Measurements from ENCODE around the gene CACNA1I.

The CACNA1I gene

DNA sequence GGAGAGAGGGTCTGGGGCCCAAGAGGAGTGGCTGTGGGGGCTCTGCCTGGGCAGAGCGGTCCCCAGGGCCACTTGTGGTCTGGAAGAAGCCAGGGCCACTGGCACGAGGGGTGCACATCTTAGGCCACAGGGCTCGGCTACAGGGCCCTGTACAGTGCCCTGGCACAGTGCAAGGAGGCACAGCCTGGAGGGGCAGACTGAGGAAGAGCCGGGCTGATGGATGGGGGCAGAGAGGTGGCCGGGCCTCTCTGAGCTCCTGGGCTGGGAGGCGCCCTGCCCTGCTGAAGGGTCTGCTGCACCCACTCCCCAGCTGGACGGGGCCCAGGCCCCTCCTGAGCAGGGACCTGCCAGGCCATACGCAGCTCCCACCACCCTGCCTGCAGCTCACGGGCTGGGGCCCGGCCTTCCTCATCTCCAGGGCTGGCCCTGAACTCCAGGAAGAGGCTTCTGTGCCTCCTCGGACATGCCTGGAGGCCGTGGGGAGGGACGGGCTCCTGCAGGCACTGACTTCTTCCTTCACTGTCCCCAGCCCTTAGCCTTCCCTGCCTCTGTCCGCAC lies 123.5 kb downstream of the CACNA1I start:
- no peak for DNase-seq (ENCODE audit: low read depth in 3 of 3)

DNA sequence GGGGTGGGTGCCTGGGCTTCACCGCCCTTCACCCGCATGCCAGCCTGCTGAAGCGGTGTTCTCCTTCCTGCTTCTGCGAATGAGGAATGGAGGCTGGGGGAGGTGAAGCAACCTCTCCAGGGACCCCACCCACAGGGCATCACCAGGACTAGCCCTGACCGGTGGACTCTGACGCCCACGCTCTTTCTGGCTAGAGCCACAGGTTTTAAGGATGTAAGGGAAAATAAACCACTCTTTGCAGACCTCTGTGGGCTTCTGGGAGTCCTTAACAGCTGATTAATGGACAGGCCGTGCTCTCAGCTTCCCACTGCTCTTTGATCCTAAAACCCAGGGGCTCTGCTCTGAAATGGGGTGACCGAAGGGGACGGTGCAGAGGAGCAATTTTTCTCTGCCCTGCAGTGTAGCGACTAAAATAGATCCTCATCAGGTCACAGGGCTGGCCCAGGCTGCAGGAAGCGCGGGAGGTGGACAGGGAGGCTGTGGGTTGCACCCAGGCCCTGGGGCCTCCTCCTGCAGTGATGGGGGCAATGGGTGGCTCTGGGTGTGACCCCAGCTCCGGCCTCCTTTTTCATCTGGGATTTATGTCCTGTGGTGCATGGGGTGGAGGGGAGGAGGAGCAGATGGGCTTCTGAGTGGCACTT lies 127.4 kb downstream of the CACNA1I start:
- DNase-seq (ENCODE audit: low read depth in 3 of 3), result no peak

DNA sequence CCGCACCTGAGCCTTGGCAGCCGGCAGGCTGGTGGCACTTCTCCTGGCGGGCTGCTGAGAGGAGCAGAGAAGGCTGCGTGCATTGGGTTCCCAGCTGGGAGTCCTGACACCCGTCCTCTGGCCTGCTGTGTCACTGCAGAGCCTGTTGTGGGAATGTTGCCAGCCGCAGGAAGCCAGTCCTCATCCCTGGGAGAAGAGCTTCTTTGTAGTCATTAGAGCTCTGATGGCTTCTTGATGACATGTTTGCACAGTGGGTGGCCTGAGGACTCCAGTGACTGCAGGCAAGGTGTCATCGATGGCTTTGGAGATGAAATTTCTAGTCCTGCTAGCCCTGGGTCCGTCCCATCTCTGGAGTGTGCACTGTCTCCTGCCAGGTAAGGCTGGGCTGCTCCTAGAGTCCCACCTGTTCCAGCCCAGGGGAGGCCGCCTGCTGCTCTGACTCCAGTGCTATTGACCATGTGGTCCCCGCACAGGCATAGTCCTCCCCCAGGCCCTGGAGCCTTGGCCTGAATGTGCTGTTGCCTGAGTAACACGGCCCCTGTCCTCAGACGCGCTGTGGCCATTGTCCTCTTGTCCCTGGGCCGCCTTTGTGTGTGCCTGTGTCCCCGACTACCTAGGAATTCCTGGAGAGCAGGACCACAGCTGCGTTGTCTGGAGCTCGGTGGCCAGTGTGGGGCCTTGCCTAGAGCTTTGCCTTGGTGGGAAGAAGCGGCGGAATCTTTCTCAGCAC lies 129.2 kb downstream of the CACNA1I start:
- no peak for DNase-seq (ENCODE audit: low read depth in 3 of 3)

DNA sequence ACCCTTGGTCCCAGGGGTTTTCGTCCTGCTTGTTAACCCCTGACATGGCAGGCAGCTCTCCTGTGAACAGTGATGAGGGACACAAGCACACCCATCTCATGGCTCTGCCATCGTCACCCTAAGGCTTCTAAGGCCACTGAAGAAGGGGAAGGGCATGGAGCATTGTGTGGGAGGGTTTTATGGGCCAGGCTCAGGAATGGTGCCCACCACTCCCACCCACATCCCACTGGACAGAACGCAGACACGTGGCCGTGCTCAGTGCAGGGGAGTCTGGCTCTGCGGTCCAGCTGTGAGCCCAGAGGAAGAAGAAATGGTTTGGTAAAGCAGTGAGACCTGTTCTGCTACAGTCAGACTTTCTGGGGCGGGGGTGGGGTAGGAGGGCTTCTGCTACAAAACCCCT lies 130.0 kb downstream of the CACNA1I start:
- DNase-seq (ENCODE audit: low read depth in 3 of 3), result no peak

DNA sequence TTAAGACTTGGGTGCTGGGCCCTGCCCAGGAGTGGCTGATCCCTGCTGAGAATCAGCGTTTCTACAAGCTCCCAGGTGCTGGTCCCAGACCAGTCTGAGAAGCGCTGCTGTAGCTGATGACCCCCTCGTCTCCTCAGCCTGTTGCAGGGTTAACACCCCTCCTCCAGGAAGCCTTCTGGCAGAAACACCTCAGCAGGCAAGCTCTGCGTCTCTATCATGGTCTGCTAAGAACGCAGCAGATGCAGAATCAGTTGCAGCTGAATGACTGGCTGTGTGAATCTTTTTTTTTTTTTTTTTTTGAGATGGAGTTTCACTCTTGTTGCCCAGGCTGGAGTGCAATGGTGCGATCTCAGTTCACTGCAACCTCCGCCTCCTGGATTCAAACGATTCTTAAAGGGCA lies 132.5 kb downstream of the CACNA1I start:
- DNase-seq (ENCODE audit: low read depth in 3 of 3), result no peak

DNA sequence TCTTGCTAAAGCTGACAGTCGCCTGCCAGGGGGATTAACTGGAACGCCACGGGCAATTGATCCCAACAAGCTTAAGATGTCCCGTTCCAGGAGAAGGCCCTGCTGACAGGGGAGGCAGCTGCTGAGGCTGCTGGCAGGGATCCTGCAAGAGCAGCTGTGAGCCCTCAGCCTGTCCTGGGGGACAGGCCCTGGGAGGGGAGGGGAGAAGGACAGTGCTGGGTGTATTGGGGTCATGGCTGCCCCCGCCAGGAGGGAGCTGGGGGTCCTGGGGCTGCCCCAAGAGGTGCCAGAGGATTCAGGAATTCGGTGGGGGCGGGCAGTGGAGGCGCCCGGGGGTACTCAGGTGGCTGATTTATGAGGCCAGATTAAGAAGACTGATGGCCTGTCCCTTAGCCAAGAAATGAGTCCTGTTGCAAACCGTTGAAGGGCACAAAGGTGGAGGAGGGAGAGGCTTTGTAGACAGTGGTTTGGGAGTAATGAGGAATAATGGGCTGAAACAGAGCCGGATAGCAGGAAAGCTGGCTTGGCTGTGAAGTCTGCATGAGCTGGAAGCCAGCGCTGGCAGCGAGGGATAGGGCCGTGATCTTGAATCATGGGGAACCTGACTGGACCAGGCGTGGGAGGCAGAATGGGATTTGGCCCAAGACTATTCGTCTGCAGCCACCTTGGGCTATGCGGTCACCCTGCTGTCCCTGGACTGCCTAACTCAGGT lies 133.5 kb downstream of the CACNA1I start:
- DNase-seq (ENCODE audit: low read depth in 3 of 3), result no peak

DNA sequence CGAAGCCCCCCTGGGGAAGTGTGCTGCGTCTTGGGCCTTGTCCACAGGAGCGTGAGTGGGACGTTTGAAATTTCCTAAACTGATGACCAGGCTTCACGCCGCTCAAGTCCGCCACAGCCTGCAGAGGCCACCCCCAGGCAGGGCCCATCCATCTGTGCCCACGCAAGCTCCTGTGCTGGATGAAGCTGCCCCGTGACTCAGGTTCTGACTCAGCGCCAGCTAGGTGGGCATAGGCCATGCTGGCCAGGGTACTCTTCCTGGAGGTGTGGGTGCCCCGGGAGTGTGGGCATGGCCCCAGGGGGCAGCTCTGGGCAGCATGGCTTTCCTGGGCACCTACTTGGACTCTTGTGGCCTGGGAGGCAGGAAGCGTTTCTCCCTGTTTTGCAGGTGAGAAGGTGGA lies 134.8 kb downstream of the CACNA1I start:
- no peak for DNase-seq (ENCODE audit: low read depth in 3 of 3)

DNA sequence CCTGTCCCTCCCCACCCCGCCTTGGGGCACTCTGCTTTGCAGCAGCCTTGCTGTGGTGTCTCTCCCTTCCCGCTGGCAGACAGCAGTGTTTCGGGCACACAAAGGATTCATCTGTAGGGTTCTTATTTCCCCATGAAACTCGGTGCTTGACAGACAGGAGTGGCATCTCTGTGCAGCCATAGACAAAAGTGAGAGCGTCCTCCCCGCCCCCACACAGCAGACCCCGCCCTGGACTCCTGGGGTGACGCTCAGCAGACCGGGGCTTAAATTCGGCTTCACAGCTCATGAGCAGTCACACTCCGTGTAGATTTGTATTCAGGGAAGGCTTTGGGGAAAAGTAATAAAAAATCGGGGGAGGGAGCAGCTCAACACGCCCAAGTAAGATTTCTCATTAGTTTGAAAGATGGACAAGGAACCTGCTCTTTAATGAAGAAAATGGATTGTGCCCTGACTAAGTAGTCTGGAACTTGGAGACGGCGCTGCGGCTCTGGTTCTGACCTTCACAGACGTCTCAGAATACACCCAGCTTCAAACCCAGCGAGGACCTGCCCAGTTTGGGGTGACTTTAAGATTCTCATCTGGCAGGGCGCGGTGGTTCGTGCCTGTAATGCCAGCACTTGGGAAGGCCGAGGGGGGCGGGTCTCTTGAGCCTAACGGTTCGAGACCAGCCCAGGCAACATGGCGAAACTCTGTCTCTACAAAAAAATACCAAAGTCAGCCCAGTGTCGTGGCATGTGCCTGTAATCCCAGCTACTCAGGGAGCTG lies 136.0 kb downstream of the CACNA1I start:
- DNase-seq (ENCODE audit: low read depth in 3 of 3), result no peak

DNA sequence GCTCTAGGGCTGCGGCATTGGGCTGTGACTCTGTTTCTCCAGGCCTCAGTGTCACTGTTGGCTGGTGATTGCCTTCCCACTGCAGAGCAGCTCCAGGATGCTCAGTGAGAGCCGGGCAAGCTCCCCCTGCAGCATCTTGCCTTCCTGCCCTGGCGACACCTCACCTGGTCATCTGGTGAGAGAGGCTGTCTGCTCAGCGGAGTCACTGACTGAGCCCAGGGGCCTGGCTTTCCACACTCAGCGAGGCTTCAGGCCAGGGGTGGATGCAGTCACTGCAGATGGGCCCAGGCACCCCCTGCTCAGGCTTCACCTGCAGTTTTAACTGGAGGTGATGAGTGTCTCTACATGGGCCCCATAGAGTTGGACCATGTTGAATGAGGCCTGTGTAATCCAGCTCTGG lies 136.8 kb downstream of the CACNA1I start:
- no peak for DNase-seq (ENCODE audit: low read depth in 3 of 3)

DNA sequence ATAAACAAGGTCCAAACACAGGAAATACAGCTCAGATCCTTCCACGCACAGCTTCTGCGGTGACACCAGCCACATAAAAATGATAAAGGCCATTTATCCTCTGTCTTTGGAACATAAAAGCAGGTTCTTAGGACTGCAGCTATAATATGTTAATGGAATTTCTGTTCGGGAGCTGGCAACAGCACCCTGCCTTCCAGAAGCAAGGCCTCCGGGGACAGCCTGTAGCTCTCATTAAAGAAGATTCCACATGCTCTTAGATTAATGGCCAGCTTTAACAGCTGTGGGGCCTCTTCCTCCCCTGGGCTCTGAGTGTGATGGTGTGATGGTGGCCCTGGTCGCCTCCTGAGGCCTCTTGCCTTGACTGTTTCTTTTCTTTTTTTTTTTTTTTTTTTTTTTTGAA lies 137.3 kb downstream of the CACNA1I start:
- no peak for DNase-seq (ENCODE audit: low read depth in 3 of 3)

DNA sequence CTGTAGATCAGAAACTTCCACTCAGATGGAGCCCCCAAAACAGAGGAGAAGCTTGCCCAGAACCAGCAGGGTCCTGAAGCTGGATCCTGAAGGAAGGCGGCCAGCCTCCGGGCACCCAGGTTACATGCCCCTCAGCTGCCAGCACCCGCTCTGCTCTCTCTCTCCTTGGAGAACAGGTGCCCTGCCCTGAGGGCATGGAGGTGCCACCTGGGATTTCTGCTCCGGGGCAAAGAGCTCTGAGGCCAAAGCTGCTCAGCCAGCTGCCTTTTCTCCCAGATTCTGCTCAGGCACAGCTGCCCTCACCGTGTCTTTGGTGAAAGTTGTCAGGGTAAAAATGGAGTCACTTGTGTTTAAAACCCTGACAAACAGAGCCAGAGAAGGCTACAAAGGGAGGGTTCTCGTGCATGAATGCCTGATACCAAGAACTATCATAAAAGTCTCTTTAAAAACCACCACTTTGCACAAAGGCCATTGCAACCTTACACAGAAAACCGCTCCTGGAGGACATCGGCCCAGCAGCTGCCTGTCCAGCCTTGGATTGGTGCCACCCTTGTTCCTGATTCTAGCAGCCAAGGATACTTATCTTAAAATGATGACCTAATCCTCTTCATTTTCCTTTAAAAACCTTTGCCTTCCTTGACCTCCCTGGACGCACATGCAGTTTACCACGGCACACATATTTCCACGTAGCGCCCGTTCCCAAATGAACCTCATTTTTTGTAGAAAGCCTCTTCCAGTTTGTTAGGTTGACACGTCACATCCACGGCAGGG lies 140.0 kb downstream of the CACNA1I start:
- no peak for DNase-seq (ENCODE audit: low read depth in 3 of 3)

DNA sequence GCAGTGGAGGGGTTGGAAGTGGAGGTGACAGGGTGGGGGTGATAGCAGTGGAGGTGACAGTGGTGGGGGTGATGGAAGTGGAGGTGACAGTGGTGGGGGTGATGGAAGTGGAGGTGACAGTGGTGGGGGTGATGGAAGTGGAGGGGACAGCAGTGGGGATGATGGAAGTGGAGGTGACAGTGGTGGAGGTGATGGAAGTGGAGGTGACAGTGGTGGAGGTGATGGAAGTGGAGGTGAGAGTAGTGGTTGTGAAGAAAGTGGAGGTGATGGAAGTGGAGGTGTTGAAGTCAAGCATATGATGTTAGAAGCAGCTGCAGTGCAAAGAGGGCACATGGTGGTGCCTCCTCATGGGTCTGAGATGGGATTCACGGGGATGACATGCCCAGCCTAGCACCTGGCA lies 141.5 kb downstream of the CACNA1I start:
- no peak for DNase-seq (ENCODE audit: low read depth in 3 of 3)

DNA sequence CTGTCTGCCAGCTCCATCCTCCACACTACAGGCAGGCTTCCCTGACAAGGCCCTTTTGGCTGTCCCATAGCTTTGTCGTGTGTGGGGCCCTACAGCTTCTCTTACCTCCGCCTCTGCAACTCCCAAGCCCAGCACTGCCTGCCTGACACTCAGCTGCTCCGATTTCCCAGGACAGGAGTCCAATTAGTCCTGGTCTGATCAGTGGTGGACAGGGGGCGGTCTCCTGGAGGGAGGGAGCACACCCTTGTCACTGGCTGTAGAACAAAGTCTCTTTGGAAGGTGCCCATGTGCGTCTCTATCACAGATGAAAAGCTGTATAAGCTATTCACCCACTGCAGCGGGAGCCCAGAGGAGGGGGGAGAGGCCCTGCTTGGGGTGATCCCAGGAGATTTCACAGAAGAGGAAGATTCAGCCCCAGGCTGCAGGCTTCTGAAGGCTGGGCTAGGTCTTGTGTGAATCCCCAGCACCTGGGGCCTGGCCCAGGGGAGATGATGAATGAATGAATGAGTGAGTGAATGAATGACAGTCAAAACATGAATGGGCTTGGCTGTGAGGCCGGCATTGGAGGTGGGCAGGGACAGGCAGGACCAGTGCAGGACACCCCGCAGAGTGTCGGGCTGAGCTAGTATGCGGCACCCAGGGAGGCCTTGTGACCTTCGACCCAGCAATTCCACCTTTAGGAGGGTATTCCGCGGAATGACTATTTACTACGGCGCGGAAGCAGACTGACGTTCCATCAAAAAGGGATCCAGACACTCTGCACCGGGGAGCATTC lies 142.4 kb downstream of the CACNA1I start:
- no peak for DNase-seq (ENCODE audit: low read depth in 3 of 3)

DNA sequence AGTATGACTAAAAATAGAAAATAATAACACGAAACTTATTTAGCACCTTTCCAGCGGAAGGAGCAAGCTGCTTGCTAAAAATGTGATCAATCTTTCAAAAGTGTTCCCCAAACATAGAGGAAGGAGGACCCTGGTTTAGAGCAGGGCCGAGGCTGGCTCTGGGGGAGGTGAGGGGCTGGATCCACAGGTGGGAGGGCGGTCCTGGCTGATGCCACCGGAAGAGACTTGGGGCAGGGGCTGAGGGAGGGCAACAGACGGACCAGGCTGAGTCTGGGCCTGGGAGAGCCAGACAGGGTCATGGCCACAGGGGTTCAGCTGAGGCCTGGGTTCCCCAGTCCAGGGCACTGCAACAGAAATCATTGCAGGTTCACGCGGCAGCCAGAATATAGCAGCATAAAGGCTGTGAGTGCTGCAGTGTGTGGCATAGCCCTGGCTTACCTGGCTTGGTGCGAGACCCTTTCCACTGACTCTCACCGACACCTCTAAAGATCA lies 143.3 kb downstream of the CACNA1I start:
- no peak for DNase-seq (ENCODE audit: low read depth in 3 of 3)

DNA sequence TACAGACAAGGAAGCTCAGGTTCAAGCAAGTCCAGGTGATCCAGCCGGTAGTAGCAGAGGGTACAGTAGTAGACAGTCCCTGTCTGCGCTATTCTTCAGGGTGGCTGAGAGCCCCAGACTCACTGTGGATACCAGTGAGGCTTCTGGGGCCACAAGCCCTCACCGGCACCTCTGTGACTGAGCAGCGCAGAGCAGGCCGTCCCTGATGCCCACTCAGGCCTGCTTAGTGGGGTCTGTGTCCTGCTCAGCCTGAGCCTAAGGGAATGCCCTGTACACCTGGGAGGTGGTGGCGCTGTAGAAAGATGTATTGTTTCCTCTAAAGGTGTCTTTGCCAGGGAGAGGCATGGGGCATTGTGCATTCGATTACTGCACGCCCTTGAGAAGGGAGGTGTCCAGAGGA lies 143.8 kb downstream of the CACNA1I start:
- no peak for DNase-seq (ENCODE audit: low read depth in 3 of 3)

DNA sequence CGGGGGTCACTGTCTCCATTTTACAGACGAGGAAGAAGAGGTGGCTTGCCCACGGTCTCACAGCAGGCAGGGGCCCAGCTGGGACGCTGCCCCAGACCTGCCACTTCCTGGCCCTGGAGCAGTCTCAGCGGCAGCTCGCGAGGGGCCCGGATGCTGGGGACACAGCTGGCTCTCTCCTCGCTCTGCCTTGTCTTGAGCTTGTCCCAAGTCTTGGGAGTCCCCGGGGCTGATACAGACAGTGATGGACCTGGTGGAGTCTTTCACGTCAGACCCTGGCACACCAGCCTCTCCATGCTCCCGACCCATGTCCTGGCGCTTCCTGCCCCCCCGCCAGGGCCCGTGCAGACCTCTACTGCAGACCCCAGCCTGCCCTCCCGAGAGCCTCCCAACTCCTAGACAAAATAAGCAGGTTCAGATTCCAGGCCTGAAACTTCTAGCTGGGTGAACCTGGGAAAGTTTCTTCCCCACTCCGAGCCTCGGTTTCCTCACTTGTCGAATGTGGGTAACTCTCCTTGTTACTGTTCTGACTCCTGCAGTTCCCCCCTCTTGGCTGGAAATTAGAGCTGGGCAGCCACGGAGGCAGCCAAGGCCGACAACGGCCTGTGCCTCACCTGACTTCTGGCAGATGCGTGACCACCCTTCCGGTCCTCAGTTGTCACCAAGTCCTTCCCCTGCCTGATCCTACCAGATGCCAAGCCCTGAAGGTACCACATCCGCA lies 145.4 kb downstream of the CACNA1I start:
- no peak for DNase-seq (ENCODE audit: low read depth in 3 of 3)

DNA sequence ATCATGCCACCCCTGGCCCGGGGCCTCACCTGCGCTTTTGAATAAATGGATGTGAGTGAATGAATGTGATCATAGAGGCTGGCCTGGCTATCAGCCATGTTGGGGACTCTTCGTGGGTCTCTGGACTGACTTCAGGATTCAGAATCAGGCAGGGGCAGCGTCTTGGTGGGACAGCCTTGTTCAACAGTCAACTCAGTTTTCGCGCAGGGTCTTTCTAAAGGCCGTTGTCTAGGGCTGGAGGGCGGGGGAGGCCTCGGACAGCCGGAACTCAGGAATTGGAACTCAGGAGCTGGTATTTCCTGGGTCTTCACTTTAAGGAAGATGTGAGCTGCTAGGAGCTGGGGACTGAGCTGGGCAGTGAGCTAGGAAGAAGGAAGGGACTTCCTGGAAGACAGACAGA lies 146.0 kb downstream of the CACNA1I start:
- no peak for DNase-seq (ENCODE audit: low read depth in 3 of 3)

DNA sequence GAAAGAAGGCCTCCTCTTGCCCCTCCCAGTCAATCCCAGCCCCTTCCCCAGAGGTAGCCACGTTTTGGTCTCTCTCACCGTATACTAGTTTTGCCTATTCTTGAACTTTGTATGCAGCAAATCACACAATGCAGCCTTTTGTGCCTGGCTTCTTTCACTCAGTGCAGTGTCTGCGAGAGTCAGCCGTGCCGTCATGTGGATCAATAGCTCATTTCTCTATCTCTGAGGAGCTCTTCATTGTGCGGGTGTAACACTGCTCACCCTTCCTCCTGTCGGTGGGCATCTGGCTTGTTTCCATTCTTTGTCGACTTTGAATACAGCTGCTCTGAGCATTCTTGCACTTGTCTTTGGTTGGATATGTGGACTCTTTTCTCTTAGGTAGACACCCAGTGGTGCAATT lies 146.5 kb downstream of the CACNA1I start:
- DNase-seq (ENCODE audit: low read depth in 3 of 3), result no peak

DNA sequence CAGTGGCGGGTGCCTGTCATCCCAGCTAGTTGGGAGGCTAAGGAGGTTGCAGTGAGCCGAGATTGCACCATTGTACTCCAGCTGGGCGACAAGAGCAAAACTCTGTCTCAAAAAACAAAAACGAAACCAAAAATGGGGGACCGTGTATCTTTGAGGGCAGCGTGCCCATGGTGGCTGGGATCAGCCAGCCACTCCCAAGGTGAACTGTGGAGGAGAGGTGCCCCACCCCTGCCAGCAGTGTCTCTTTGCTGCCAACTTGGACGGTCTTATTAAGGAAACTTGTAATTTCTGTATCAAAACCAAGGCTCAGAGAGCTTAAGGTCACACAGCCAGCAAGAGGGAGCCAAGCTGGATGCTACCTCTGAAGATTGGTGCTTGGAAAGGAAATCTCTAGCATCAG lies 147.7 kb downstream of the CACNA1I start:
- DNase-seq (ENCODE audit: low read depth in 3 of 3), result no peak
